ENCODE results near the gene GLRX3. TPM values are rescaled to one million over a fixed set of nuclear protein-coding genes. Genes with fewer than 3 reads are reported as not detected.
A peak's percentile ranks its signal among the peaks of the same experiment; 100 is the strongest.

The GLRX3 gene
- polyA plus RNA-seq, 1 donor from 2014 or later: 118 TPM

GRCh38 chr10:130189608-130190054 is 53.4 kb downstream of the GLRX3 start:
- Histone ChIP-seq H3K36me3 (ENCODE audit: insufficient read depth, low read length) (no peaks in the 10 kb centered on the region), H3K9me3 (ENCODE audit: low read length) (no peaks in the 10 kb centered on the region), H2AFZ (ENCODE audit: low read depth, low read length) (no peak overlapping the region), H3K4me2 (ENCODE audit: low read length) (no peak overlapping the region), H3K4me3 (ENCODE audit: low read length) (no peak overlapping the region), H3K27ac (ENCODE audit: low read length) (no peak overlapping the region), H3F3A (ENCODE audit: insufficient read depth, low read length, poor library complexity, severe bottlenecking) (no peaks in the 10 kb centered on the region), H3K79me2 (replicated peaks; ENCODE audit: insufficient read depth, low read length) (no peaks in the 10 kb centered on the region), H4K20me1 (ENCODE audit: insufficient read depth) (no peaks in the 10 kb centered on the region), H3K9me2 (ENCODE audit: insufficient read depth, low read length) (no peaks in the 10 kb centered on the region), H3K9ac (ENCODE audit: low read length) (no peak overlapping the region), H3K27me3 (ENCODE audit: insufficient read depth, low read depth, low read length) (no peaks in the 10 kb centered on the region)
- no peak for TF ChIP-seq RAD21 (conservative IDR thresholded peaks at IDR 0.05)
- TF ChIP-seq EP300 (conservative IDR thresholded peaks at IDR 0.05; ENCODE audit: poor library complexity, severe bottlenecking): no peak
- TF ChIP-seq CTCF (IDR thresholded peaks at IDR 0.05; ENCODE audit: poor library complexity, severe bottlenecking): no peak
- TF ChIP-seq POLR2AphosphoS5 (IDR thresholded peaks at IDR 0.05): no peak
- no peak for TF ChIP-seq REST (IDR thresholded peaks at IDR 0.05; ENCODE audit: borderline replicate concordance)
- no peak for TF ChIP-seq MXI1 (conservative IDR thresholded peaks at IDR 0.05; ENCODE audit: poor library complexity, severe bottlenecking)
- TF ChIP-seq SMC3 (conservative IDR thresholded peaks at IDR 0.05; ENCODE audit: poor library complexity): no peak
- no peak for TF ChIP-seq TAF1 (IDR thresholded peaks at IDR 0.05; ENCODE audit: low read depth)
- no peak for TF ChIP-seq EZH2 (IDR thresholded peaks at IDR 0.05; ENCODE audit: borderline replicate concordance, insufficient read depth, low read length, poor library complexity, severe bottlenecking)

- TF ChIP-seq RAD21 (conservative IDR thresholded peaks at IDR 0.05) (peak; percentile 100), POLR2AphosphoS5 (IDR thresholded peaks at IDR 0.05) (no peak), SMC3 (conservative IDR thresholded peaks at IDR 0.05; ENCODE audit: poor library complexity) (peak; percentile 100), TAF1 (IDR thresholded peaks at IDR 0.05; ENCODE audit: low read depth) (no peak), MXI1 (conservative IDR thresholded peaks at IDR 0.05; ENCODE audit: poor library complexity, severe bottlenecking) (peak; percentile 90), CTCF (IDR thresholded peaks at IDR 0.05; ENCODE audit: poor library complexity, severe bottlenecking) (peak; percentile 100), EP300 (conservative IDR thresholded peaks at IDR 0.05; ENCODE audit: poor library complexity, severe bottlenecking) (peak; percentile 16), REST (IDR thresholded peaks at IDR 0.05; ENCODE audit: borderline replicate concordance) (no peak), EZH2 (IDR thresholded peaks at IDR 0.05; ENCODE audit: borderline replicate concordance, insufficient read depth, low read length, poor library complexity, severe bottlenecking) (no peak)
- Histone ChIP-seq H4K20me1 (ENCODE audit: insufficient read depth) (no peaks in the 10 kb centered on the region), H3F3A (ENCODE audit: insufficient read depth, low read length, poor library complexity, severe bottlenecking) (no peaks in the 10 kb centered on the region), H3K4me2 (ENCODE audit: low read length) (no peak overlapping the region), H3K27me3 (ENCODE audit: insufficient read depth, low read depth, low read length) (no peaks in the 10 kb centered on the region), H3K9me3 (ENCODE audit: low read length) (no peaks in the 10 kb centered on the region), H3K79me2 (replicated peaks; ENCODE audit: insufficient read depth, low read length) (no peaks in the 10 kb centered on the region), H3K9me2 (ENCODE audit: insufficient read depth, low read length) (no peaks in the 10 kb centered on the region), H3K36me3 (ENCODE audit: insufficient read depth, low read length) (no peaks in the 10 kb centered on the region), H3K27ac (ENCODE audit: low read length) (no peak overlapping the region), H3K4me3 (ENCODE audit: low read length) (peak overlapping the region; percentile 77), H2AFZ (ENCODE audit: low read depth, low read length) (peak overlapping the region; percentile 8), H3K9ac (ENCODE audit: low read length) (peak overlapping the region; percentile 62)
These were observed 54.0 kb downstream of the GLRX3 start for GRCh38 chr10:130190055-130190736.

All from neural cell (in vitro differentiated cells).